ENCODE results near the gene EDEM2. TPM values are rescaled to one million over a fixed set of nuclear protein-coding genes. Genes with fewer than 3 reads are reported as not detected.
A peak's percentile ranks its signal among the peaks of the same experiment; 100 is the strongest.
"Not testable (repeated sequence)": the region's sequence is repeated elsewhere in the genome, so short reads cannot be mapped to it uniquely, and the experiment has no call there.

EDEM2 gene
- polyA plus RNA-seq (2013, experiment 1 of 2), result 17.2 TPM
- polyA plus RNA-seq (2013, experiment 2 of 2), result 16.5 TPM

- 0 to 1% methylated on average over 21 to 27 of the region's 42 CpGs for WGBS, 2 experiments (ENCODE audit: insufficient coverage in 2 of 2)
- peak within 1 kb of the TSS; percentile 91 for H3K27ac ChIP-seq (ENCODE audit: low read depth, low read length, severe bottlenecking)
- H3K36me3 ChIP-seq (ENCODE audit: control insufficient read depth, insufficient read depth, low read length), result peaks cover 9% of the 10 kb centered on the region
- H3K9me3 ChIP-seq (ENCODE audit: control insufficient read depth, low read length), result no peaks in the 10 kb centered on the region
- no peaks in the 10 kb centered on the region for H3K4me1 ChIP-seq (ENCODE audit: control insufficient read depth, insufficient read depth, low read length, poor library complexity, severe bottlenecking)
- H3K4me3 ChIP-seq (ENCODE audit: extremely low read depth, insufficient read depth, low read length, poor library complexity, severe bottlenecking), result peak within 1 kb of the TSS; percentile 69
Measured at GRCh38 chr20:35146920-35147574, at the start of gene EDEM2. TSS of gene EDEM2 (minus strand) at chr20:35147336. CDS start at chr20:35147258, 78 bp downstream.

- no peak overlapping the region for H3K4me3 ChIP-seq (ENCODE audit: extremely low read depth, insufficient read depth, low read length, poor library complexity, severe bottlenecking)
- no peak overlapping the region for H3K27ac ChIP-seq (ENCODE audit: low read depth, low read length, severe bottlenecking)
- no peaks in the 10 kb centered on the region for H3K4me1 ChIP-seq (ENCODE audit: control insufficient read depth, insufficient read depth, low read length, poor library complexity, severe bottlenecking)
- H3K9me3 ChIP-seq (ENCODE audit: control insufficient read depth, low read length), result peaks cover 30% of the 10 kb centered on the region
- no peaks in the 10 kb centered on the region for H3K36me3 ChIP-seq (ENCODE audit: control insufficient read depth, insufficient read depth, low read length)
Measured at GRCh38 chr20:35196313-35196712, 49.2 kb upstream of the EDEM2 start.

GRCh38 chr20:35193031-35193791, 46.1 kb upstream of the EDEM2 start:
- H3K4me1 ChIP-seq (ENCODE audit: control insufficient read depth, insufficient read depth, low read length, poor library complexity, severe bottlenecking), result not testable (repeated sequence)

GRCh38 chr20:35192118-35192872, 45.2 kb upstream of the EDEM2 start:
- Histone ChIP-seq H3K36me3 (ENCODE audit: control insufficient read depth, insufficient read depth, low read length) (no peaks in the 10 kb centered on the region), H3K27ac (ENCODE audit: low read depth, low read length, severe bottlenecking) (no peak overlapping the region), H3K9me3 (ENCODE audit: control insufficient read depth, low read length) (peaks cover 12% of the 10 kb centered on the region), H3K4me1 (ENCODE audit: control insufficient read depth, insufficient read depth, low read length, poor library complexity, severe bottlenecking) (no peaks in the 10 kb centered on the region), H3K4me3 (ENCODE audit: extremely low read depth, insufficient read depth, low read length, poor library complexity, severe bottlenecking) (no peak overlapping the region)
- WGBS, 2 experiments (ENCODE audit: insufficient coverage in 2 of 2), result 87% methylated on average over 3 of the region's 9 CpGs; no CpG with 5 or more reads in 1 of the 2 experiments

More at GRCh38 chr20:35193031-35193791, 46.1 kb upstream of the EDEM2 start:
- not testable (repeated sequence) for H3K27ac ChIP-seq (ENCODE audit: low read depth, low read length, severe bottlenecking); H3K4me3 ChIP-seq (ENCODE audit: extremely low read depth, insufficient read depth, low read length, poor library complexity, severe bottlenecking); H3K36me3 ChIP-seq (ENCODE audit: control insufficient read depth, insufficient read depth, low read length)
- 77 to 100% methylated on average over 2 to 4 of the region's 9 CpGs for WGBS, 2 experiments (ENCODE audit: insufficient coverage in 2 of 2)
- H3K9me3 ChIP-seq (ENCODE audit: control insufficient read depth, low read length), result peaks cover 18% of the 10 kb centered on the region

- Histone ChIP-seq H3K36me3 (ENCODE audit: control insufficient read depth, insufficient read depth, low read length) (no peaks in the 10 kb centered on the region), H3K4me3 (ENCODE audit: extremely low read depth, insufficient read depth, low read length, poor library complexity, severe bottlenecking) (no peak overlapping the region)
- 79 to 92% methylated on average over 5 of the region's 5 CpGs for WGBS, 2 experiments (ENCODE audit: insufficient coverage in 2 of 2)
Measured at GRCh38 chr20:35191419-35192117, 44.4 kb upstream of the EDEM2 start.

GRCh38 chr20:35190556-35190955, 43.4 kb upstream of the EDEM2 start:
- Histone ChIP-seq H3K4me1 (ENCODE audit: control insufficient read depth, insufficient read depth, low read length, poor library complexity, severe bottlenecking) (no peaks in the 10 kb centered on the region), H3K36me3 (ENCODE audit: control insufficient read depth, insufficient read depth, low read length) (no peaks in the 10 kb centered on the region), H3K9me3 (ENCODE audit: control insufficient read depth, low read length) (no peaks in the 10 kb centered on the region), H3K4me3 (ENCODE audit: extremely low read depth, insufficient read depth, low read length, poor library complexity, severe bottlenecking) (no peak overlapping the region), H3K27ac (ENCODE audit: low read depth, low read length, severe bottlenecking) (no peak overlapping the region)
- 84 to 97% methylated on average over 6 of the region's 6 CpGs for WGBS, 2 experiments (ENCODE audit: insufficient coverage in 2 of 2)

More at GRCh38 chr20:35191419-35192117, 44.4 kb upstream of the EDEM2 start:
- Histone ChIP-seq H3K4me1 (ENCODE audit: control insufficient read depth, insufficient read depth, low read length, poor library complexity, severe bottlenecking) (no peaks in the 10 kb centered on the region), H3K27ac (ENCODE audit: low read depth, low read length, severe bottlenecking) (no peak overlapping the region), H3K9me3 (ENCODE audit: control insufficient read depth, low read length) (peaks cover 6% of the 10 kb centered on the region)

GRCh38 chr20:35189223-35189622, 42.1 kb upstream of the EDEM2 start:
- H3K36me3 ChIP-seq (ENCODE audit: control insufficient read depth, insufficient read depth, low read length); H3K9me3 ChIP-seq (ENCODE audit: control insufficient read depth, low read length); H3K27ac ChIP-seq (ENCODE audit: low read depth, low read length, severe bottlenecking); H3K4me3 ChIP-seq (ENCODE audit: extremely low read depth, insufficient read depth, low read length, poor library complexity, severe bottlenecking); H3K4me1 ChIP-seq (ENCODE audit: control insufficient read depth, insufficient read depth, low read length, poor library complexity, severe bottlenecking): not testable (repeated sequence)
- WGBS, 2 experiments (ENCODE audit: insufficient coverage in 2 of 2), result 77 to 91% methylated on average over 3 to 7 of the region's 8 CpGs

GRCh38 chr20:35187584-35188190, 40.6 kb upstream of the EDEM2 start:
- Histone ChIP-seq H3K9me3 (ENCODE audit: control insufficient read depth, low read length) (no peaks in the 10 kb centered on the region), H3K36me3 (ENCODE audit: control insufficient read depth, insufficient read depth, low read length) (no peaks in the 10 kb centered on the region), H3K4me1 (ENCODE audit: control insufficient read depth, insufficient read depth, low read length, poor library complexity, severe bottlenecking) (no peaks in the 10 kb centered on the region), H3K27ac (ENCODE audit: low read depth, low read length, severe bottlenecking) (no peak overlapping the region), H3K4me3 (ENCODE audit: extremely low read depth, insufficient read depth, low read length, poor library complexity, severe bottlenecking) (no peak overlapping the region)
- 86 to 100% methylated on average over 2 to 3 of the region's 5 CpGs for WGBS, 2 experiments (ENCODE audit: insufficient coverage in 2 of 2)

- H3K4me3 ChIP-seq (ENCODE audit: extremely low read depth, insufficient read depth, low read length, poor library complexity, severe bottlenecking); H3K27ac ChIP-seq (ENCODE audit: low read depth, low read length, severe bottlenecking); H3K4me1 ChIP-seq (ENCODE audit: control insufficient read depth, insufficient read depth, low read length, poor library complexity, severe bottlenecking); H3K9me3 ChIP-seq (ENCODE audit: control insufficient read depth, low read length); H3K36me3 ChIP-seq (ENCODE audit: control insufficient read depth, insufficient read depth, low read length): not testable (repeated sequence)
- 86 to 99% methylated on average over 7 to 8 of the region's 10 CpGs for WGBS, 2 experiments (ENCODE audit: insufficient coverage in 2 of 2)
Measured at GRCh38 chr20:35186691-35187289, 39.7 kb upstream of the EDEM2 start.

- Histone ChIP-seq H3K4me1 (ENCODE audit: control insufficient read depth, insufficient read depth, low read length, poor library complexity, severe bottlenecking) (no peaks in the 10 kb centered on the region), H3K36me3 (ENCODE audit: control insufficient read depth, insufficient read depth, low read length) (no peaks in the 10 kb centered on the region)
Measured at GRCh38 chr20:35181731-35182130, 34.6 kb upstream of the EDEM2 start.

More at GRCh38 chr20:35181731-35182130, 34.6 kb upstream of the EDEM2 start:
- Histone ChIP-seq H3K4me3 (ENCODE audit: extremely low read depth, insufficient read depth, low read length, poor library complexity, severe bottlenecking) (no peak overlapping the region), H3K9me3 (ENCODE audit: control insufficient read depth, low read length) (no peaks in the 10 kb centered on the region), H3K27ac (ENCODE audit: low read depth, low read length, severe bottlenecking) (no peak overlapping the region)
